ENCODE data around the gene RNASEH2B. TPM values are rescaled to one million over a fixed set of nuclear protein-coding genes. Genes with fewer than 3 reads are reported as not detected.

Gene RNASEH2B
- total and polyA plus RNA-seq, 9 of the 15 experiments (the other 6 are each of a cell fraction or from before 2014, with no cell fraction given) = 26.3 to 109 (median 62.5) TPM

GRCh38 chr13:50957620-50958019 lies 48.0 kb downstream of the RNASEH2B start:
- no peak for DNase-seq (ENCODE audit: extremely low read depth in 1 of 4, low spot score in 3 of 4)
- POLR2A ChIA-PET = interaction anchor here (0.6 kb wide), 2 partner anchors 43 to 79 kb away, joined by 3 to 4 read pairs; no protein-coding TSS in a partner anchor
- Histone ChIP-seq H3K4me3 (no peak overlapping the region), H3K27ac (ENCODE audit: extremely low read depth, low read depth, low read length) (no peak overlapping the region), H3K4me1 (replicated peaks in 1 of 2; ENCODE audit: control insufficient read depth in 2 of 2, insufficient read depth in 2 of 2, low read length in 2 of 2) (no peaks in the 10 kb centered on the region), H3K36me3 (ENCODE audit: control insufficient read depth, insufficient read depth, low read length) (peaks cover 7% of the 10 kb centered on the region; the same call in 1 of the 3 replicates), H4K20me1 (replicated peaks; ENCODE audit: control insufficient read depth, insufficient read depth, low read length) (no peaks in the 10 kb centered on the region), H3K9ac (ENCODE audit: insufficient read depth in 1 of 2, low read depth in 2 of 2, low read length in 2 of 2) (no peak overlapping the region), H3K79me2 (ENCODE audit: control insufficient read depth, insufficient read depth, low read length) (no peaks in the 10 kb centered on the region), H3K27me3 (ENCODE audit: control insufficient read depth in 2 of 2, insufficient read depth in 2 of 2, low read length in 2 of 2) (no peaks in the 10 kb centered on the region), H3K4me2 (ENCODE audit: insufficient read depth, low read length) (no peak overlapping the region), H3K9me3 (replicated peaks; ENCODE audit: control insufficient read depth, insufficient read depth, low read depth, low read length) (no peaks in the 10 kb centered on the region), H2AFZ (ENCODE audit: low read depth, low read length) (no peak overlapping the region), H3K9me1 (ENCODE audit: control insufficient read depth, insufficient read depth, low read length) (no peaks in the 10 kb centered on the region)
- TF ChIP-seq ZFP91 (CRISPR knock-in tag; IDR thresholded peaks at IDR 0.05) = no peak
- TF ChIP-seq XRCC4 (IDR thresholded peaks at IDR 0.05; ENCODE audit: extremely low read depth, insufficient read depth, insufficient read length) = no peak
- TF ChIP-seq, protein P1, sequence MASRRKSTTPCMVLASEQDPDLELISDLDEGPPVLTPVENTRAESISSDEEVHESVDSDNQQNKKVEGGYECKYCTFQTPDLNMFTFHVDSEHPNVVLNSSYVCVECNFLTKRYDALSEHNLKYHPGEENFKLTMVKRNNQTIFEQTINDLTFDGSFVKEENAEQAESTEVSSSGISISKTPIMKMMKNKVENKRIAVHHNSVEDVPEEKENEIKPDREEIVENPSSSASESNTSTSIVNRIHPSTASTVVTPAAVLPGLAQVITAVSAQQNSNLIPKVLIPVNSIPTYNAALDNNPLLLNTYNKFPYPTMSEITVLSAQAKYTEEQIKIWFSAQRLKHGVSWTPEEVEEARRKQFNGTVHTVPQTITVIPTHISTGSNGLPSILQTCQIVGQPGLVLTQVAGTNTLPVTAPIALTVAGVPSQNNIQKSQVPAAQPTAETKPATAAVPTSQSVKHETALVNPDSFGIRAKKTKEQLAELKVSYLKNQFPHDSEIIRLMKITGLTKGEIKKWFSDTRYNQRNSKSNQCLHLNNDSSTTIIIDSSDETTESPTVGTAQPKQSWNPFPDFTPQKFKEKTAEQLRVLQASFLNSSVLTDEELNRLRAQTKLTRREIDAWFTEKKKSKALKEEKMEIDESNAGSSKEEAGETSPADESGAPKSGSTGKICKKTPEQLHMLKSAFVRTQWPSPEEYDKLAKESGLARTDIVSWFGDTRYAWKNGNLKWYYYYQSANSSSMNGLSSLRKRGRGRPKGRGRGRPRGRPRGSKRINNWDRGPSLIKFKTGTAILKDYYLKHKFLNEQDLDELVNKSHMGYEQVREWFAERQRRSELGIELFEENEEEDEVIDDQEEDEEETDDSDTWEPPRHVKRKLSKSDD (conservative IDR thresholded peaks at IDR 0.05; ENCODE audit: low read length) = no peak
- TF ChIP-seq, protein P2, sequence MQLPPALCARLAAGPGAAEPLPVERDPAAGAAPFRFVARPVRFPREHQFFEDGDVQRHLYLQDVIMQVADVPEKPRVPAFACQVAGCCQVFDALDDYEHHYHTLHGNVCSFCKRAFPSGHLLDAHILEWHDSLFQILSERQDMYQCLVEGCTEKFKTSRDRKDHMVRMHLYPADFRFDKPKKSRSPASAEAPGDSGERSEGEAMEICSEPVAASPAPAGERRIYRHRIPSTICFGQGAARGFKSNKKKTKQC (CRISPR knock-in tag; IDR thresholded peaks at IDR 0.05) = no peak
- no peak for TF ChIP-seq ZNF445 (CRISPR knock-in tag; IDR thresholded peaks at IDR 0.05; ENCODE audit: low read depth)
- TF ChIP-seq SAFB2 (IDR thresholded peaks at IDR 0.05; ENCODE audit: borderline replicate concordance, low read depth, low read length, severe bottlenecking) = no peak
- no peak for TF ChIP-seq ZNF589 (CRISPR knock-in tag; IDR thresholded peaks at IDR 0.05; ENCODE audit: low read depth)
- no peak for TF ChIP-seq ZBTB33 (CRISPR knock-in tag; IDR thresholded peaks at IDR 0.05)
- TF ChIP-seq CREM (IDR thresholded peaks at IDR 0.05; ENCODE audit: low read depth) = no peak
- TF ChIP-seq EP300 (IDR thresholded peaks at IDR 0.05; ENCODE audit: low read length) = no peak
- TF ChIP-seq, protein P3, sequence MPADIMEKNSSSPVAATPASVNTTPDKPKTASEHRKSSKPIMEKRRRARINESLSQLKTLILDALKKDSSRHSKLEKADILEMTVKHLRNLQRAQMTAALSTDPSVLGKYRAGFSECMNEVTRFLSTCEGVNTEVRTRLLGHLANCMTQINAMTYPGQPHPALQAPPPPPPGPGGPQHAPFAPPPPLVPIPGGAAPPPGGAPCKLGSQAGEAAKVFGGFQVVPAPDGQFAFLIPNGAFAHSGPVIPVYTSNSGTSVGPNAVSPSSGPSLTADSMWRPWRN (IDR thresholded peaks at IDR 0.05; ENCODE audit: low read depth) = no peak
- TF ChIP-seq KHSRP (IDR thresholded peaks at IDR 0.05) = no peak
- no peak for TF ChIP-seq NONO (IDR thresholded peaks at IDR 0.05; ENCODE audit: low read depth in 2 of 2, low read length in 1 of 2)
- no peak for FAIRE-seq
- CTCF ChIA-PET (ENCODE audit: low intra/inter-chr PET ratio) = no interaction called here
- in situ Hi-C loops (cut with MboI) = no loop called here
- intact Hi-C loops (cut with micrococcal nuclease) = no loop called here
- WGBS (ENCODE audit: insufficient coverage, low coverage, missing lambda C conversion rate) = 31% methylated on average over 2 of the region's 2 CpGs
- no peak for ATAC-seq
- no TSS peak for BruUV-seq (replicated peaks)

Measured in K562 (cell line).